ENCODE results near the gene MRAS. TPM values are rescaled to one million over a fixed set of nuclear protein-coding genes. Genes with fewer than 3 reads are reported as not detected.

The MRAS gene
- total RNA-seq, 4 donors from 2014 or later = 35.6 to 59.2 (median 45.8) TPM

DNA sequence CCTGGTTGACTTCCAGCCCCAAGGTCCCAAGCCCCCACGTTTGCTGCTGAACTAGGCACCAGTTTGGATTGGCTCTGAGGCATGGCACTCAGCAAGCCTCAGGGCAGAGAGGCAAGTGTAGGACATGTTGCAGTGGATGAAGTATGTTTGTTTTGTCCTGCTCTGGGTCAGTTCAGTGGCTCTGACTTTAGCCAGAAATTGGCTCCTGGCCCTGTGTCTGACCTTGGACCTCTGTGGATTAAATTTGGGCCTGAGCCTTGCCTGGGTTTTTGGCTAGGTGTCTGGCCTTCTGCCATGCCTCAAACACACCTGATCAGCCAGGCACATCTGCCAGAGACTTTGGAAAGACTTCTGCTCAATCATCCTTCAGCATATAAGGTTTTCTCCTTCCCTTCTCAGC is 3.6 kb upstream of the MRAS start:
- Histone ChIP-seq H3K27me3 (no peaks in the 10 kb centered on the region), H3K9me3 (no peaks in the 10 kb centered on the region), H3K4me1 (peaks cover 5 to 15% (median 14%) of the 10 kb centered on the region in 4 donors), H3K27ac (replicated peaks in 1 of 4) (no peak overlapping the region), H3K4me3 (no peak overlapping the region), H3K36me3 (no peaks in the 10 kb centered on the region)
- no peak for DNase-seq (ENCODE audit: extremely low spot score)
- TF ChIP-seq POLR2A (IDR thresholded peaks at IDR 0.05; ENCODE audit: low read depth) = no peak
- no peak for TF ChIP-seq EP300 (IDR thresholded peaks at IDR 0.05)
- TF ChIP-seq POLR2AphosphoS5 (IDR thresholded peaks at IDR 0.05) = no peak
- WGBS = no CpG with 5 or more reads among the region's 1 CpG
- intact Hi-C loops (cut with DNase I) = loop anchor here (5.0 kb wide), 1 partner anchor 48 kb away; no protein-coding TSS in a partner anchor

DNA sequence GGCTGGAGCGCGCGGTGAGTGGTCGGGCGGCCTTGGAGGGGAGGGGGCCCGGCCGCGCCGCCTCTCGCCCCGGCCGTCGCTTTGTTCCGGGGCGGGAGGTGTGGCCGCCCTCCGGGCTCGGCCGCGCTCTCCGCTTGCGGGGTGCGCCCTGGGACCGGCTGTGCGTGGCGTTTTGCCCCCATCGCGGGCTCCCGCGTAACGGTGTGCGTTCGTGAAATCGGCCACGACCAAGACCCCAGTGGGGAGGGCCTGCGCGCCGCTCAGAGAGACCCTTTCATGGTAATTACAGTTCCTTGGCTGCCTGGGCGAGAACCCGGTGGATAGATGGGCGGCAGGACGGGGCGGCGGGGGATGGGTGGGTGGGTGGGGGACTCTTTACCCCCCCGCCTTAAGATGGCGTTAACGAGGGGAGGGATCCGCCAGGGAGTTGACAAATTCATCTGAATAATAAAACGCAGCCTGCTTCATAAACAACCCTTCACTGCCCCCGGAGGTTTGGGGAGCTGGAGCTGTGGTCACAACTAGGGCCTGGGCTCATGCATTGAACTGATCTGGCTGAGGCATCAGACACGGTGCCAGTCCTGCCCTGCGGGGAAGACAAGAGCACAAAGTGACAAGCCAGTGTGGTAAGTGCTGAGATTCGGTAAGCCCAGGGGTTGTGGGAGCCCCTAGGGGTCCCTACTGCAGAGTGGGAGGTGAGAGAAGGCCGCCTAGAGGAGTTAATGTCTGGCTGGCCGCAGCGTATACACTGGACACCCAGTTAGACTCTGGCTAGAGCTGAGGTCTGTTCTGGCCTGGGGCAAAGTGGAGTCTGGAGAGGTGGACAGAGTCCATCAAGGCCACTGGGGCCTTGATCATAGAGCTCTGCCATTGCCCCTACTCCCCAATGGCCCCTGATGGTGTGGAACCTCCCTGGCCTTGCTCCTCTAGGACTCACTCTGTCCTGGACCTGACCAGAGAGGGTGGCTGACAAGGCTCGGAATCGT is 668 bp downstream of the MRAS start:
- 14% methylated on average over 9 of the region's 58 CpGs for WGBS
- Histone ChIP-seq H3K27ac (replicated peaks in 1 of 4) (peak overlapping the region; percentile 91 to 96 (median 94)), H3K36me3 (no peaks in the 10 kb centered on the region), H3K9me3 (no peaks in the 10 kb centered on the region), H3K4me1 (peaks cover 15 to 40% (median 36%) of the 10 kb centered on the region in 4 donors), H3K4me3 (peak overlapping the region; percentile 75 to 97 (median 88)), H3K27me3 (no peaks in the 10 kb centered on the region)
- no peak for DNase-seq (ENCODE audit: extremely low spot score)
- intact Hi-C loops (cut with DNase I) = loop anchor here (5.0 kb wide), 1 partner anchor 43 kb away; no protein-coding TSS in a partner anchor
- TF ChIP-seq EP300 (IDR thresholded peaks at IDR 0.05) (no peak), POLR2AphosphoS5 (IDR thresholded peaks at IDR 0.05) (no peak), POLR2A (IDR thresholded peaks at IDR 0.05; ENCODE audit: low read depth) (no peak), CTCF (IDR thresholded peaks at IDR 0.05) (no peak)

DNA sequence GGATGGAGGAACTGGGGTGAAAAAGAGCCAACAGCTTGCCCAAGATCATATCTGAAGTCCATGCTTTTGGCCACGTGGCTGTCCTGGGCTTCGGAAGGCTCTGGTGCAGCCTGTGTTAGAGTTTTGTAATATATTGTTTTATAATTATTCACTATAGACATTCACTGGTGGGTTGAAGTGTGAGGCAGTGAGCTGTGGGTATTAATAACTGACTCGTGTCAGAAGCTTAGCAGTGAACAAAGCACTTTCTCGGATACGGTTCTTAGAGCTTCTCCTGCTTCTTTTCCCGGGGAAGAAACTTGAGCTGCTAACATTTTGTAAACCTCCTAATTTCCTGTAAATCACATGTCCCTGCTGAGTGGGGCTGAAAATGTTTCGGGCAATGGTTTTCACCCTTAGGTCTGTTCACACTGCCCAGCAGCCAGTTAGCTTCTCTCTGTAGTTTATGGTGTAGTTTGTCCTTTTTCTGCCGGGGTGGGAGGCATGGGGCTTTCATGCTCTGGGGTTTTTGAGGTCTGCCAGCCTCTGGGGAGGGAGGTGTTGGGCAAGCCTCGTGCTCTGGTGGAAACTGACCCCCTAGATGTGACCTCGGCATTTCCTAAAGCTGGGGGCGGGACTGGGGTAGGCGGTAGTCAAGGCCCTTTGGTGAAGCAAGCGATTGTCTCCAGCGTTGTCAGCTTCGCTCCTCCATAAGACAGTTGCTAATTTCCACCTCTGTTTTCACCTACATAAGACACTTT is 1.7 kb downstream of the MRAS start:
- Histone ChIP-seq H3K36me3 (peaks cover under 1 to 3% (median 2%) of the 10 kb centered on the region in 4 donors), H3K4me1 (peaks cover 17 to 40% (median 36%) of the 10 kb centered on the region in 4 donors), H3K27ac (replicated peaks in 1 of 4) (peak overlapping the region; percentile 91 to 96 (median 94)), H3K4me3 (peak overlapping the region; percentile 75 to 97 (median 88)), H3K9me3 (no peaks in the 10 kb centered on the region), H3K27me3 (no peaks in the 10 kb centered on the region)
- WGBS = 44% methylated on average over 15 of the region's 15 CpGs
- intact Hi-C loops (cut with DNase I) = loop anchor here (5.0 kb wide), 1 partner anchor 42 kb away; no protein-coding TSS in a partner anchor
- DNase-seq (ENCODE audit: extremely low spot score) = no peak
- TF ChIP-seq POLR2A (IDR thresholded peaks at IDR 0.05; ENCODE audit: low read depth) (no peak), CTCF (IDR thresholded peaks at IDR 0.05) (no peak), POLR2AphosphoS5 (IDR thresholded peaks at IDR 0.05) (no peak), EP300 (IDR thresholded peaks at IDR 0.05) (no peak)

DNA sequence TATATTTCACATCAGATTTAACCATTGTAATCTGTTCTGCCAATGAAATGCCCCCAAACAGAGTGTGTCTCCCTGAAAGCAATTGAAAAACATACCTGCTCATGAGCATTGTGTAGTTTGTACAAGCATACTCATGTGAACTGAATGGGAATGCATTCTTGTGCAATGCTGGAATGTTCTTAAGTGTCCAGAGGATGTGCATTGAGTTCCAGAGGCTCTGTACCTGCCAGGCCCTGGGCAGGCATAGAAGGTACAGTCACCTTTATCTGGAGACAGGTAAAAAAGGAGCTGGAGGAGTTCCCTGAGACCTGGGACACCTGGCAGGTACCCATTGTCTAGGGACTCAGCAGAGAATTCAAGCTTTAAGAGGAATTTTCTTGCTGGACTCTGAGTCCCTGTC is 2.8 kb downstream of the MRAS start:
- H3K27ac ChIP-seq (replicated peaks in 1 of 4) = peak overlapping the region in 1 of 4 donors; percentile 96
- no peaks in the 10 kb centered on the region for H3K9me3 ChIP-seq
- peaks cover 5 to 12% (median 10%) of the 10 kb centered on the region in 4 donors for H3K36me3 ChIP-seq
- no peak for DNase-seq (ENCODE audit: extremely low spot score)
- intact Hi-C loops (cut with DNase I) = no loop called here
- H3K4me1 ChIP-seq = peaks cover 24 to 40% (median 36%) of the 10 kb centered on the region in 4 donors
- H3K27me3 ChIP-seq = no peaks in the 10 kb centered on the region
- H3K4me3 ChIP-seq = no peak overlapping the region
- TF ChIP-seq EP300 (IDR thresholded peaks at IDR 0.05) = no peak
- TF ChIP-seq POLR2AphosphoS5 (IDR thresholded peaks at IDR 0.05) = no peak
- TF ChIP-seq POLR2A (IDR thresholded peaks at IDR 0.05; ENCODE audit: low read depth) = no peak
- no peak for TF ChIP-seq CTCF (IDR thresholded peaks at IDR 0.05)

All from esophagus muscularis mucosa (tissue), 4 donors.